Mesendoderm (in vitro differentiated cells): ENCODE data around the gene RFC1.
"Not testable (repeated sequence)": the region's sequence is repeated elsewhere in the genome, so short reads cannot be mapped to it uniquely, and the experiment has no call there.

Source experiments
- DNase-seq: peaks from one replicate; pipeline ENCODE4 v3.0.0; 2013
- H2AK5ac ChIP-seq: 2 replicates; pipeline ENCODE4 v1.6.1; 2013; ENCODE audit warnings: low read length, inconsistent platforms
- H2BK120ac ChIP-seq: 2 replicates; pipeline ENCODE4 v1.6.1; 2013; ENCODE audit warnings: low read depth, mild to moderate bottlenecking, low read length, moderate library complexity, mixed read lengths
- H2BK15ac ChIP-seq: replicated peaks from 2 replicates; pipeline ENCODE4 v1.6.1; 2013; ENCODE audit warnings: low read depth, mild to moderate bottlenecking, moderate library complexity
- H2BK5ac ChIP-seq: 2 replicates; pipeline ENCODE4 v1.6.1; 2013; ENCODE audit warnings: low read length, inconsistent platforms
- H3K18ac ChIP-seq: 2 replicates; pipeline ENCODE4 v1.6.1; 2013; ENCODE audit warnings: mild to moderate bottlenecking, low read length, mixed read lengths
- H3K23ac ChIP-seq: one replicate; pipeline ENCODE4 v1.6.1; 2013; ENCODE audit warnings: low read length
- H3K27ac ChIP-seq: 2 replicates; pipeline ENCODE4 v1.5.1; 2013; ENCODE audit warnings: low read depth, mild to moderate bottlenecking, inconsistent platforms, low read length, moderate library complexity
- H3K27me3 ChIP-seq: 2 replicates; pipeline ENCODE4 v1.6.1; 2013; ENCODE audit warnings: low read length, control low read depth, mild to moderate bottlenecking, inconsistent platforms; ENCODE audit not compliant: insufficient read depth, poor library complexity
- H3K36me3 ChIP-seq: 2 replicates; pipeline ENCODE4 v1.6.1; 2013; ENCODE audit warnings: low read length, inconsistent platforms; ENCODE audit not compliant: control insufficient read depth, insufficient read depth
- H3K4ac ChIP-seq: one replicate; pipeline ENCODE4 v1.6.1; 2013; ENCODE audit warnings: low read depth, mild to moderate bottlenecking, low read length, moderate library complexity
- H3K4me1 ChIP-seq: 2 replicates; pipeline ENCODE4 v1.6.1; 2013; ENCODE audit warnings: low read depth, low read length, inconsistent platforms; ENCODE audit not compliant: control insufficient read depth
- H3K4me2 ChIP-seq: 2 replicates; pipeline ENCODE4 v1.6.1; 2013; ENCODE audit warnings: low read length
- H3K4me3 ChIP-seq: 2 replicates; pipeline ENCODE4 v1.5.1; 2013; ENCODE audit warnings: mild to moderate bottlenecking, low read length
- H3K56ac ChIP-seq: one replicate; pipeline ENCODE4 v1.6.1; 2013; ENCODE audit warnings: low read length
- H3K79me1 ChIP-seq: 2 replicates; pipeline ENCODE4 v1.6.1; 2013; ENCODE audit warnings: low read length, inconsistent platforms
- H3K79me2 ChIP-seq: 2 replicates; pipeline ENCODE4 v1.6.1; 2013; ENCODE audit warnings: mild to moderate bottlenecking, low read length; ENCODE audit not compliant: control insufficient read depth, insufficient read depth
- H3K9ac ChIP-seq: 2 replicates; pipeline ENCODE4 v1.6.1; 2013; ENCODE audit warnings: low read length, inconsistent platforms
- H4K5ac ChIP-seq: one replicate; pipeline ENCODE4 v1.6.1; 2013; ENCODE audit warnings: low read length
- H4K8ac ChIP-seq: one replicate; pipeline ENCODE4 v1.6.1; 2013; ENCODE audit warnings: low read depth, mild to moderate bottlenecking, control low read depth, low read length, moderate library complexity
- WGBS: extraction: QIAGEN DNeasy Blood & Tissue Kit; methylation state at CpG from one replicate; pipeline ENCODE4 v1.1.7; 2013; ENCODE audit warnings: low lambda C conversion rate, missing lambda C conversion rate; ENCODE audit not compliant: insufficient coverage; ENCODE audit errors: extremely low coverage; 5-methylcytosine and 5-hydroxymethylcytosine counted together

Gene RFC1

GRCh38 chr4:39406763-39407583, 40.8 kb upstream of the RFC1 start, which contains the start of gene KLB:
KLB (plus strand) TSS chr4:39406930; CDS start chr4:39406950, 20 bp downstream.
- WGBS, result no CpG with 5 or more reads among the region's 12 CpGs
- no peak within 1 kb of the TSS for H2AK5ac ChIP-seq
- H3K79me1 ChIP-seq, result no peaks in the 10 kb centered on the region
- no peak within 1 kb of the TSS for H2BK15ac ChIP-seq
- H4K8ac ChIP-seq, result no peak within 1 kb of the TSS
- H3K27ac ChIP-seq, result no peak within 1 kb of the TSS
- no peaks in the 10 kb centered on the region for H3K79me2 ChIP-seq
- H3K36me3 ChIP-seq, result no peaks in the 10 kb centered on the region
- no peak within 1 kb of the TSS for H3K4me2 ChIP-seq
- H2BK5ac ChIP-seq, result no peak within 1 kb of the TSS
- H3K18ac ChIP-seq, result no peak within 1 kb of the TSS
- no peaks in the 10 kb centered on the region for H3K4me1 ChIP-seq
- no peak within 1 kb of the TSS for H3K9ac ChIP-seq
- H3K4me3 ChIP-seq, result no peak within 1 kb of the TSS
- H3K56ac ChIP-seq, result no peak within 1 kb of the TSS
- H3K27me3 ChIP-seq, result no peaks in the 10 kb centered on the region
- DNase-seq, result no peak
- H4K5ac ChIP-seq, result no peak within 1 kb of the TSS
- H2BK120ac ChIP-seq, result no peak within 1 kb of the TSS
- no peak within 1 kb of the TSS for H3K23ac ChIP-seq
- H3K4ac ChIP-seq, result no peak within 1 kb of the TSS

- H3K4ac ChIP-seq, H3K56ac ChIP-seq, DNase-seq, H4K8ac ChIP-seq, H3K4me1 ChIP-seq, H2BK5ac ChIP-seq, H3K27ac ChIP-seq, H3K9ac ChIP-seq, H3K79me1 ChIP-seq, H2AK5ac ChIP-seq, H2BK15ac ChIP-seq, H3K27me3 ChIP-seq, H3K23ac ChIP-seq, H3K4me2 ChIP-seq, H3K36me3 ChIP-seq, H4K5ac ChIP-seq, H3K18ac ChIP-seq, H3K4me3 ChIP-seq, H2BK120ac ChIP-seq, H3K79me2 ChIP-seq: not testable (repeated sequence)
- no CpG with 5 or more reads among the region's 6 CpGs for WGBS
Measured at GRCh38 chr4:39401640-39402039, 35.5 kb upstream of the RFC1 start.

GRCh38 chr4:39394706-39395105, 28.5 kb upstream of the RFC1 start:
- Histone ChIP-seq H4K8ac (no peak overlapping the region), H4K5ac (no peak overlapping the region), H2AK5ac (no peak overlapping the region), H3K36me3 (no peaks in the 10 kb centered on the region), H3K79me2 (no peaks in the 10 kb centered on the region), H3K27me3 (no peaks in the 10 kb centered on the region), H3K4ac (no peak overlapping the region), H2BK15ac (no peak overlapping the region), H3K79me1 (no peaks in the 10 kb centered on the region), H3K9ac (no peak overlapping the region), H3K4me3 (no peak overlapping the region), H3K27ac (no peak overlapping the region), H3K4me1 (no peaks in the 10 kb centered on the region), H3K56ac (no peak overlapping the region), H3K4me2 (no peak overlapping the region), H3K18ac (no peak overlapping the region), H2BK120ac (no peak overlapping the region), H2BK5ac (no peak overlapping the region), H3K23ac (no peak overlapping the region)
- DNase-seq, result no peak
- no CpG with 5 or more reads among the region's 3 CpGs for WGBS

GRCh38 chr4:39390603-39391002, 24.4 kb upstream of the RFC1 start:
- H2AK5ac ChIP-seq, result no peak overlapping the region
- no peaks in the 10 kb centered on the region for H3K79me1 ChIP-seq
- no peaks in the 10 kb centered on the region for H3K36me3 ChIP-seq
- H3K79me2 ChIP-seq, result no peaks in the 10 kb centered on the region
- H2BK5ac ChIP-seq, result no peak overlapping the region
- H3K4me2 ChIP-seq, result no peak overlapping the region
- no peak overlapping the region for H3K27ac ChIP-seq
- no peak overlapping the region for H4K8ac ChIP-seq
- no peak overlapping the region for H3K18ac ChIP-seq
- WGBS, result no CpG with 5 or more reads among the region's 6 CpGs
- no peaks in the 10 kb centered on the region for H3K27me3 ChIP-seq
- H3K4me1 ChIP-seq, result no peaks in the 10 kb centered on the region
- H3K4me3 ChIP-seq, result no peak overlapping the region
- no peak overlapping the region for H2BK120ac ChIP-seq
- H3K56ac ChIP-seq, result no peak overlapping the region
- no peak overlapping the region for H3K4ac ChIP-seq
- no peak for DNase-seq
- H3K23ac ChIP-seq, result no peak overlapping the region
- no peak overlapping the region for H4K5ac ChIP-seq
- no peak overlapping the region for H2BK15ac ChIP-seq
- no peak overlapping the region for H3K9ac ChIP-seq

- Histone ChIP-seq H3K27me3 (no peaks in the 10 kb centered on the region), H3K79me2 (no peaks in the 10 kb centered on the region)
Measured at GRCh38 chr4:39384563-39384962, 18.4 kb upstream of the RFC1 start.

GRCh38 chr4:39383690-39384089, 17.5 kb upstream of the RFC1 start:
- WGBS, result no CpG with 5 or more reads among the region's 1 CpG

More at GRCh38 chr4:39384563-39384962, 18.4 kb upstream of the RFC1 start:
- H3K56ac ChIP-seq, result no peak overlapping the region
- no peak overlapping the region for H3K4me2 ChIP-seq
- no peak overlapping the region for H2BK120ac ChIP-seq
- no peak for DNase-seq
- no peak overlapping the region for H2BK5ac ChIP-seq
- no peaks in the 10 kb centered on the region for H3K4me1 ChIP-seq
- H3K18ac ChIP-seq, result no peak overlapping the region
- H3K79me1 ChIP-seq, result no peaks in the 10 kb centered on the region
- no peak overlapping the region for H2BK15ac ChIP-seq
- no peak overlapping the region for H2AK5ac ChIP-seq
- no peak overlapping the region for H3K27ac ChIP-seq
- H3K36me3 ChIP-seq, result no peaks in the 10 kb centered on the region
- H3K23ac ChIP-seq, result no peak overlapping the region
- no peak overlapping the region for H4K8ac ChIP-seq
- H3K4ac ChIP-seq, result no peak overlapping the region
- H3K9ac ChIP-seq, result no peak overlapping the region
- WGBS, result no CpG with 5 or more reads among the region's 11 CpGs
- no peak overlapping the region for H4K5ac ChIP-seq
- H3K4me3 ChIP-seq, result no peak overlapping the region

More at GRCh38 chr4:39383690-39384089, 17.5 kb upstream of the RFC1 start:
- no peaks in the 10 kb centered on the region for H3K27me3 ChIP-seq
- H3K56ac ChIP-seq, result no peak overlapping the region
- no peaks in the 10 kb centered on the region for H3K79me1 ChIP-seq
- no peaks in the 10 kb centered on the region for H3K36me3 ChIP-seq
- no peak overlapping the region for H3K23ac ChIP-seq
- no peaks in the 10 kb centered on the region for H3K4me1 ChIP-seq
- no peak overlapping the region for H2AK5ac ChIP-seq
- H4K8ac ChIP-seq, result no peak overlapping the region
- H2BK120ac ChIP-seq, result no peak overlapping the region
- no peak overlapping the region for H4K5ac ChIP-seq
- no peak overlapping the region for H3K4ac ChIP-seq
- no peak overlapping the region for H3K18ac ChIP-seq
- H2BK5ac ChIP-seq, result no peak overlapping the region
- H2BK15ac ChIP-seq, result no peak overlapping the region
- H3K27ac ChIP-seq, result no peak overlapping the region
- no peak for DNase-seq
- H3K9ac ChIP-seq, result no peak overlapping the region
- H3K4me2 ChIP-seq, result no peak overlapping the region
- H3K4me3 ChIP-seq, result no peak overlapping the region
- H3K79me2 ChIP-seq, result no peaks in the 10 kb centered on the region
